ENCODE results near the gene RTN4. TPM values are rescaled to one million over a fixed set of nuclear protein-coding genes. Genes with fewer than 3 reads are reported as not detected.

The RTN4 gene
- total and polyA plus RNA-seq, 2 experiments from 2014 or later, result 218 to 221 TPM

- no peak overlapping the region for H3K27ac Mint-ChIP-seq
- peaks cover 5% of the 10 kb centered on the region for H3K27me3 Mint-ChIP-seq (ENCODE audit: insufficient read depth, low read depth, poor library complexity)
- Histone ChIP-seq H4K20me1 (replicated peaks; ENCODE audit: insufficient read depth) (no peaks in the 10 kb centered on the region), H3K4me3 (no peak overlapping the region), H3K27me3 (ENCODE audit: insufficient read depth) (no peaks in the 10 kb centered on the region), H2AFZ (no peak overlapping the region), H3K36me3 (ENCODE audit: insufficient read depth) (no peaks in the 10 kb centered on the region), H3K27ac (ENCODE audit: low read depth) (no peak overlapping the region), H3F3A (replicated peaks; ENCODE audit: low read depth) (no peaks in the 10 kb centered on the region), H3K4me2 (no peak overlapping the region), H3K79me2 (replicated peaks; ENCODE audit: insufficient read depth) (no peaks in the 10 kb centered on the region), H3K4me1 (ENCODE audit: insufficient read depth) (peaks cover 13% of the 10 kb centered on the region; the same call in 1 of the 2 replicates), H3K9me2 (ENCODE audit: insufficient read depth) (no peaks in the 10 kb centered on the region)
- H3K4me3 Mint-ChIP-seq, result no peak overlapping the region
- no peak for DNase-seq (ENCODE audit: low spot score)
- no peaks in the 10 kb centered on the region for H3K36me3 Mint-ChIP-seq (ENCODE audit: low read depth)
- H3K9me3 Mint-ChIP-seq, result no peaks in the 10 kb centered on the region; the same call in 2 of the 3 replicates
- TF ChIP-seq, protein P1, sequence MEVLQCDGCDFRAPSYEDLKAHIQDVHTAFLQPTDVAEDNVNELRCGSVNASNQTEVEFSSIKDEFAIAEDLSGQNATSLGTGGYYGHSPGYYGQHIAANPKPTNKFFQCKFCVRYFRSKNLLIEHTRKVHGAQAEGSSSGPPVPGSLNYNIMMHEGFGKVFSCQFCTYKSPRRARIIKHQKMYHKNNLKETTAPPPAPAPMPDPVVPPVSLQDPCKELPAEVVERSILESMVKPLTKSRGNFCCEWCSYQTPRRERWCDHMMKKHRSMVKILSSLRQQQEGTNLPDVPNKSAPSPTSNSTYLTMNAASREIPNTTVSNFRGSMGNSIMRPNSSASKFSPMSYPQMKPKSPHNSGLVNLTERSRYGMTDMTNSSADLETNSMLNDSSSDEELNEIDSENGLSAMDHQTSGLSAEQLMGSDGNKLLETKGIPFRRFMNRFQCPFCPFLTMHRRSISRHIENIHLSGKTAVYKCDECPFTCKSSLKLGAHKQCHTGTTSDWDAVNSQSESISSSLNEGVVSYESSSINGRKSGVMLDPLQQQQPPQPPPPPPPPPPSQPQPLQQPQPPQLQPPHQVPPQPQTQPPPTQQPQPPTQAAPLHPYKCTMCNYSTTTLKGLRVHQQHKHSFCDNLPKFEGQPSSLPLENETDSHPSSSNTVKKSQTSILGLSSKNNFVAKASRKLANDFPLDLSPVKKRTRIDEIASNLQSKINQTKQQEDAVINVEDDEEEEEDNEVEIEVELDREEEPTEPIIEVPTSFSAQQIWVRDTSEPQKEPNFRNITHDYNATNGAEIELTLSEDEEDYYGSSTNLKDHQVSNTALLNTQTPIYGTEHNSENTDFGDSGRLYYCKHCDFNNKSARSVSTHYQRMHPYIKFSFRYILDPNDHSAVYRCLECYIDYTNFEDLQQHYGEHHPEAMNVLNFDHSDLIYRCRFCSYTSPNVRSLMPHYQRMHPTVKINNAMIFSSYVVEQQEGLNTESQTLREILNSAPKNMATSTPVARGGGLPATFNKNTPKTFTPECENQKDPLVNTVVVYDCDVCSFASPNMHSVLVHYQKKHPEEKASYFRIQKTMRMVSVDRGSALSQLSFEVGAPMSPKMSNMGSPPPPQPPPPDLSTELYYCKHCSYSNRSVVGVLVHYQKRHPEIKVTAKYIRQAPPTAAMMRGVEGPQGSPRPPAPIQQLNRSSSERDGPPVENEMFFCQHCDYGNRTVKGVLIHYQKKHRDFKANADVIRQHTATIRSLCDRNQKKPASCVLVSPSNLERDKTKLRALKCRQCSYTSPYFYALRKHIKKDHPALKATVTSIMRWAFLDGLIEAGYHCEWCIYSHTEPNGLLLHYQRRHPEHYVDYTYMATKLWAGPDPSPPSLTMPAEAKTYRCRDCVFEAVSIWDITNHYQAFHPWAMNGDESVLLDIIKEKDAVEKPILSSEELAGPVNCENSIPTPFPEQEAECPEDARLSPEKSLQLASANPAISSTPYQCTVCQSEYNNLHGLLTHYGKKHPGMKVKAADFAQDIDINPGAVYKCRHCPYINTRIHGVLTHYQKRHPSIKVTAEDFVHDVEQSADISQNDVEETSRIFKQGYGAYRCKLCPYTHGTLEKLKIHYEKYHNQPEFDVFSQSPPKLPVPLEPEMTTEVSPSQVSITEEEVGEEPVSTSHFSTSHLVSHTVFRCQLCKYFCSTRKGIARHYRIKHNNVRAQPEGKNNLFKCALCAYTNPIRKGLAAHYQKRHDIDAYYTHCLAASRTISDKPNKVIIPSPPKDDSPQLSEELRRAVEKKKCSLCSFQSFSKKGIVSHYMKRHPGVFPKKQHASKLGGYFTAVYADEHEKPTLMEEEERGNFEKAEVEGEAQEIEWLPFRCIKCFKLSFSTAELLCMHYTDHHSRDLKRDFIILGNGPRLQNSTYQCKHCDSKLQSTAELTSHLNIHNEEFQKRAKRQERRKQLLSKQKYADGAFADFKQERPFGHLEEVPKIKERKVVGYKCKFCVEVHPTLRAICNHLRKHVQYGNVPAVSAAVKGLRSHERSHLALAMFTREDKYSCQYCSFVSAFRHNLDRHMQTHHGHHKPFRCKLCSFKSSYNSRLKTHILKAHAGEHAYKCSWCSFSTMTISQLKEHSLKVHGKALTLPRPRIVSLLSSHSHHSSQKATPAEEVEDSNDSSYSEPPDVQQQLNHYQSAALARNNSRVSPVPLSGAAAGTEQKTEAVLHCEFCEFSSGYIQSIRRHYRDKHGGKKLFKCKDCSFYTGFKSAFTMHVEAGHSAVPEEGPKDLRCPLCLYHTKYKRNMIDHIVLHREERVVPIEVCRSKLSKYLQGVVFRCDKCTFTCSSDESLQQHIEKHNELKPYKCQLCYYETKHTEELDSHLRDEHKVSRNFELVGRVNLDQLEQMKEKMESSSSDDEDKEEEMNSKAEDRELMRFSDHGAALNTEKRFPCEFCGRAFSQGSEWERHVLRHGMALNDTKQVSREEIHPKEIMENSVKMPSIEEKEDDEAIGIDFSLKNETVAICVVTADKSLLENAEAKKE (CRISPR knock-in tag; IDR thresholded peaks at IDR 0.05), result no peak
- no peak for TF ChIP-seq CREB1 (CRISPR knock-in tag; IDR thresholded peaks at IDR 0.05; ENCODE audit: low read depth)
- no peak for TF ChIP-seq CTCF (conservative IDR thresholded peaks at IDR 0.05; ENCODE audit: low read depth in 2 of 2)
- TF ChIP-seq NANOG (IDR thresholded peaks at IDR 0.05; ENCODE audit: borderline replicate concordance), result no peak
- no peak for TF ChIP-seq POLR2AphosphoS5 (IDR thresholded peaks at IDR 0.05; ENCODE audit: low read depth)
- TF ChIP-seq ZNF114 (CRISPR knock-in tag; IDR thresholded peaks at IDR 0.05), result no peak
- TF ChIP-seq EZH2 (IDR thresholded peaks at IDR 0.05; ENCODE audit: low read depth, unreplicated experiment), result no peak
- TF ChIP-seq, protein P2, sequence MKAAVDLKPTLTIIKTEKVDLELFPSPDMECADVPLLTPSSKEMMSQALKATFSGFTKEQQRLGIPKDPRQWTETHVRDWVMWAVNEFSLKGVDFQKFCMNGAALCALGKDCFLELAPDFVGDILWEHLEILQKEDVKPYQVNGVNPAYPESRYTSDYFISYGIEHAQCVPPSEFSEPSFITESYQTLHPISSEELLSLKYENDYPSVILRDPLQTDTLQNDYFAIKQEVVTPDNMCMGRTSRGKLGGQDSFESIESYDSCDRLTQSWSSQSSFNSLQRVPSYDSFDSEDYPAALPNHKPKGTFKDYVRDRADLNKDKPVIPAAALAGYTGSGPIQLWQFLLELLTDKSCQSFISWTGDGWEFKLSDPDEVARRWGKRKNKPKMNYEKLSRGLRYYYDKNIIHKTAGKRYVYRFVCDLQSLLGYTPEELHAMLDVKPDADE (IDR thresholded peaks at IDR 0.05), result no peak
- TF ChIP-seq ZNF331 (CRISPR knock-in tag; IDR thresholded peaks at IDR 0.05; ENCODE audit: low read depth), result no peak
- TF ChIP-seq JUNB (IDR thresholded peaks at IDR 0.05; ENCODE audit: unreplicated experiment), result no peak
- no peak for TF ChIP-seq EZH2phosphoT487 (IDR thresholded peaks at IDR 0.05; ENCODE audit: unreplicated experiment)
- TF ChIP-seq, protein P3, sequence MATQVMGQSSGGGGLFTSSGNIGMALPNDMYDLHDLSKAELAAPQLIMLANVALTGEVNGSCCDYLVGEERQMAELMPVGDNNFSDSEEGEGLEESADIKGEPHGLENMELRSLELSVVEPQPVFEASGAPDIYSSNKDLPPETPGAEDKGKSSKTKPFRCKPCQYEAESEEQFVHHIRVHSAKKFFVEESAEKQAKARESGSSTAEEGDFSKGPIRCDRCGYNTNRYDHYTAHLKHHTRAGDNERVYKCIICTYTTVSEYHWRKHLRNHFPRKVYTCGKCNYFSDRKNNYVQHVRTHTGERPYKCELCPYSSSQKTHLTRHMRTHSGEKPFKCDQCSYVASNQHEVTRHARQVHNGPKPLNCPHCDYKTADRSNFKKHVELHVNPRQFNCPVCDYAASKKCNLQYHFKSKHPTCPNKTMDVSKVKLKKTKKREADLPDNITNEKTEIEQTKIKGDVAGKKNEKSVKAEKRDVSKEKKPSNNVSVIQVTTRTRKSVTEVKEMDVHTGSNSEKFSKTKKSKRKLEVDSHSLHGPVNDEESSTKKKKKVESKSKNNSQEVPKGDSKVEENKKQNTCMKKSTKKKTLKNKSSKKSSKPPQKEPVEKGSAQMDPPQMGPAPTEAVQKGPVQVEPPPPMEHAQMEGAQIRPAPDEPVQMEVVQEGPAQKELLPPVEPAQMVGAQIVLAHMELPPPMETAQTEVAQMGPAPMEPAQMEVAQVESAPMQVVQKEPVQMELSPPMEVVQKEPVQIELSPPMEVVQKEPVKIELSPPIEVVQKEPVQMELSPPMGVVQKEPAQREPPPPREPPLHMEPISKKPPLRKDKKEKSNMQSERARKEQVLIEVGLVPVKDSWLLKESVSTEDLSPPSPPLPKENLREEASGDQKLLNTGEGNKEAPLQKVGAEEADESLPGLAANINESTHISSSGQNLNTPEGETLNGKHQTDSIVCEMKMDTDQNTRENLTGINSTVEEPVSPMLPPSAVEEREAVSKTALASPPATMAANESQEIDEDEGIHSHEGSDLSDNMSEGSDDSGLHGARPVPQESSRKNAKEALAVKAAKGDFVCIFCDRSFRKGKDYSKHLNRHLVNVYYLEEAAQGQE (IDR thresholded peaks at IDR 0.05; ENCODE audit: unreplicated experiment), result no peak
- TF ChIP-seq STAT1 (IDR thresholded peaks at IDR 0.05; ENCODE audit: unreplicated experiment), result no peak
- ATAC-seq, result no peak
- peaks cover 20% of the 10 kb centered on the region for H3K4me1 Mint-ChIP-seq
These were observed 97.2 kb downstream of the RTN4 start for GRCh38 chr2:54952978-54953456.

Data from GM23338 (cell line).